ENCODE data around the gene APOBEC3B. TPM values are rescaled to one million over a fixed set of nuclear protein-coding genes. Genes with fewer than 3 reads are reported as not detected.

Gene APOBEC3B
- total and polyA plus RNA-seq, 2 of the 8 experiments (the other 6 are each of a cell fraction or from before 2014, with no cell fraction given): 14.2 to 74.9 TPM

DNA sequence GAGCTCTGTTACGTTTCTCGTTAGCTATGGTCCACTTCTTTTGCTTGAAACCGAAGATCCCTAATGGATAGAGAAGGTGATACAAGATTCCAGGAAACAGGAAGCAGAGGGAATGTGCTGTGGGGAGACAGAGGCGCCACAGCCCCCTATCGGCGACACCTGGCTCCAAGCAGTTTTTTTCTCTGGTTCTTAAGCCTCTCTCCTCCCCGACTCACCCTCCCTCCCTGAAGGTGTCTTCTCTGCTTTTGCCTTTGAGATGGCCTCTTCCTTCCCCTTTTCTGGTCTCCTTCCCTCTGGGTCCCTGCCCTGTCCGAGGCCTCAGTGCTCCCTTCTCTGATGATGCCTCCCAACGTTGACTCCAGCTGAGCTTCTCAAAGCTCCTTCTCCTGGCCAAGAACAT, 38.9 kb upstream of the APOBEC3B start:
- Histone ChIP-seq H2BK120ac (replicated peaks; ENCODE audit: low read depth, low read length) (no peak overlapping the region), H2BK12ac (ENCODE audit: low read depth, low read length) (peak overlapping the region; percentile 63; the same call in 1 of the 2 replicates), H3K14ac (ENCODE audit: insufficient read length) (no peak overlapping the region), H3K27me3 (replicated peaks in 1 of 4; ENCODE audit: control insufficient read depth in 3 of 4, extremely low read depth in 1 of 4, insufficient read depth in 3 of 4, low read length in 3 of 4) (peaks cover 0 to 5% (median 0%) of the 10 kb centered on the region in 4 experiments; a peak in 2 of 7 replicates), H3K23ac (ENCODE audit: insufficient read length) (no peak overlapping the region), H3K18ac (ENCODE audit: extremely low read depth, low read length) (no peak overlapping the region), H3K4me3 (ENCODE audit: extremely low read depth in 1 of 4, insufficient read depth in 2 of 4, low read depth in 3 of 4, low read length in 4 of 4) (no peak overlapping the region), H2BK20ac (ENCODE audit: low read length) (no peak overlapping the region), H3K36me3 (ENCODE audit: control insufficient read depth in 2 of 4, insufficient read depth in 4 of 4, low read length in 3 of 4) (no peaks in the 10 kb centered on the region), H2AFZ (ENCODE audit: low read length) (peak overlapping the region; percentile 43; the same call in 1 of the 2 replicates), H3K9me3 (ENCODE audit: insufficient read depth in 2 of 2, low read depth in 1 of 2, low read length in 1 of 2) (no peaks in the 10 kb centered on the region), H2BK15ac (ENCODE audit: low read length) (peak overlapping the region; percentile 54), H3K9ac (replicated peaks in 1 of 4; ENCODE audit: extremely low read depth in 1 of 4, low read depth in 3 of 4, low read length in 3 of 4) (no peak overlapping the region), H3K79me2 (ENCODE audit: control insufficient read depth in 1 of 2, insufficient read depth in 2 of 2, low read length in 2 of 2) (no peaks in the 10 kb centered on the region), H4K20me1 (replicated peaks in 1 of 2; ENCODE audit: control insufficient read depth in 1 of 2, insufficient read depth in 2 of 2, low read length in 2 of 2) (no peaks in the 10 kb centered on the region), H2BK5ac (ENCODE audit: low read depth, low read length) (no peak overlapping the region), H3K56ac (replicated peaks; ENCODE audit: insufficient read length, low read depth, low read length) (no peak overlapping the region), H3K4me2 (ENCODE audit: insufficient read depth in 1 of 2, low read depth in 2 of 2, low read length in 2 of 2) (no peak overlapping the region), H2AK5ac (ENCODE audit: low read depth, low read length) (0 out of 2 replicates have a peak overlapping the region, but pooled peaks have one; percentile 89), H3K79me1 (ENCODE audit: low read depth, low read length) (no peaks in the 10 kb centered on the region), H3K23me2 (ENCODE audit: low read depth, low read length) (no peaks in the 10 kb centered on the region), H4K5ac (ENCODE audit: insufficient read length, low read depth, low read length) (no peak overlapping the region), H4K91ac (replicated peaks; ENCODE audit: insufficient read length, low read length) (no peak overlapping the region), H3K27ac (ENCODE audit: low read depth, low read length) (no peak overlapping the region), H3K4me1 (replicated peaks in 1 of 4; ENCODE audit: control insufficient read depth in 3 of 4, insufficient read depth in 4 of 4, low read length in 3 of 4) (peaks cover 0 to 3% (median 0%) of the 10 kb centered on the region in 4 experiments; a peak in 4 of 7 replicates), H3K4ac (replicated peaks; ENCODE audit: insufficient read length, low read depth, low read length) (no peak overlapping the region), H4K8ac (ENCODE audit: extremely low read depth, insufficient read depth, low read length) (no peak overlapping the region)
- TF ChIP-seq RBBP5 (IDR thresholded peaks at IDR 0.05; ENCODE audit: borderline replicate concordance, low read depth, low read length) (no peak), RAD21 (IDR thresholded peaks at IDR 0.05 in 1 of 2, conservative IDR thresholded peaks at IDR 0.05 in 1 of 2; ENCODE audit: low read depth in 2 of 2, low read length in 2 of 2) (peak in 1 of 2 experiments; percentile 15; a peak in 1 of 4 replicates), PHF8 (conservative IDR thresholded peaks at IDR 0.05; ENCODE audit: low read depth, low read length) (no peak)
- TF ChIP-seq, protein P1, sequence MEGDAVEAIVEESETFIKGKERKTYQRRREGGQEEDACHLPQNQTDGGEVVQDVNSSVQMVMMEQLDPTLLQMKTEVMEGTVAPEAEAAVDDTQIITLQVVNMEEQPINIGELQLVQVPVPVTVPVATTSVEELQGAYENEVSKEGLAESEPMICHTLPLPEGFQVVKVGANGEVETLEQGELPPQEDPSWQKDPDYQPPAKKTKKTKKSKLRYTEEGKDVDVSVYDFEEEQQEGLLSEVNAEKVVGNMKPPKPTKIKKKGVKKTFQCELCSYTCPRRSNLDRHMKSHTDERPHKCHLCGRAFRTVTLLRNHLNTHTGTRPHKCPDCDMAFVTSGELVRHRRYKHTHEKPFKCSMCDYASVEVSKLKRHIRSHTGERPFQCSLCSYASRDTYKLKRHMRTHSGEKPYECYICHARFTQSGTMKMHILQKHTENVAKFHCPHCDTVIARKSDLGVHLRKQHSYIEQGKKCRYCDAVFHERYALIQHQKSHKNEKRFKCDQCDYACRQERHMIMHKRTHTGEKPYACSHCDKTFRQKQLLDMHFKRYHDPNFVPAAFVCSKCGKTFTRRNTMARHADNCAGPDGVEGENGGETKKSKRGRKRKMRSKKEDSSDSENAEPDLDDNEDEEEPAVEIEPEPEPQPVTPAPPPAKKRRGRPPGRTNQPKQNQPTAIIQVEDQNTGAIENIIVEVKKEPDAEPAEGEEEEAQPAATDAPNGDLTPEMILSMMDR (IDR thresholded peaks at IDR 0.05; ENCODE audit: control extremely low read depth in 1 of 3, insufficient read depth in 1 of 3, low read depth in 1 of 3, low read length in 3 of 3): peak in 2 of 3 experiments; percentile 26 to 27; a peak in 2 of 4 replicates
- POLR2A ChIA-PET (ENCODE audit: partially characterized antibody): interaction anchor here (2.1 kb wide), 1 partner anchor 10 kb away, joined by 6 read pairs; no protein-coding TSS in a partner anchor
- 77% methylated on average over 7 of the region's 9 CpGs; no CpG with 5 or more reads in 1 of the 2 experiments for WGBS, 2 experiments (ENCODE audit: extremely low coverage in 1 of 2, insufficient coverage in 1 of 2, insufficient read length in 1 of 2, insufficient replicate concordance in 2 of 2, low coverage in 1 of 2, low lambda C conversion rate in 2 of 2, missing lambda C conversion rate in 1 of 2)
- no peak for FAIRE-seq
- CTCF ChIA-PET (ENCODE audit: partially characterized antibody): interaction anchor here (1.1 to 1.9 kb wide), 7 partner anchors 10 to 192 kb away, joined by 3 to 13 read pairs (median 4); no protein-coding TSS in a partner anchor
- DNase-seq (ENCODE audit: low read depth in 1 of 2, low spot score in 2 of 2): no peak
